T-cell (primary cell): Measurements from ENCODE around the gene SLC39A11. TPM values are rescaled to one million over a fixed set of nuclear protein-coding genes. Genes with fewer than 3 reads are reported as not detected.

Experiments
- ATAC-seq, 4 experiments: fragments of 200-7000 bp in 3 of 4; fragments of 150-1000 bp in 1 of 4; cut with Tn5 transposase; replicated peaks in 1 of 4; 1 replicate in 3 of 4; 2 replicates in 1 of 4; pipeline ENCODE4 v1.10.0; 2021; ENCODE audit warnings: moderate library complexity in 3 of 4, mild to moderate bottlenecking in 2 of 4, moderate number of reproducible peaks in 1 of 4
- CTCF ChIA-PET, 2 donors: fragments of 300-600 bp; sonication (Branson Sonifier 250); formaldehyde crosslinking; loops; one replicate each; lab custom pipeline; 2022; ENCODE audit warnings: antibody characterized with exemption in 2 of 2; lab: Charles Lee
- POLR2A ChIA-PET, 2 donors: fragments of 300-600 bp; sonication (Branson Sonifier 250); formaldehyde crosslinking; loops; one replicate each; lab custom pipeline; 2022; ENCODE audit warnings: antibody characterized with exemption in 2 of 2; lab: Charles Lee
- DNase-seq, 35 experiments: peaks; one replicate each; pipeline versions ENCODE4 v3.0.0 to v3.0.0-alpha.2; 2013 to 2023
- H3K27ac ChIP-seq: one replicate; pipeline ENCODE4 v1.5.1; 2013; ENCODE audit warnings: low read length
- H3K27me3 ChIP-seq, 2 experiments: replicated peaks in 1 of 2; 1 replicate in 1 of 2; 2 replicates in 1 of 2; pipeline versions ENCODE4 v1.6.1 to v1.7.0; 2013; ENCODE audit warnings: low read length in 1 of 2, mixed read lengths in 1 of 2; ENCODE audit not compliant: control insufficient read depth in 2 of 2, insufficient read depth in 2 of 2; ENCODE audit errors: extremely low read depth in 1 of 2
- H3K36me3 ChIP-seq, 2 donors: 1 replicate in 1 of 2; 2 replicates in 1 of 2; pipeline versions ENCODE4 v1.6.1 to v1.7.0; 2013; ENCODE audit warnings: low read length in 1 of 2; ENCODE audit not compliant: control insufficient read depth in 2 of 2, insufficient read depth in 1 of 2; ENCODE audit errors: extremely low read depth in 1 of 2
- H3K4me1 ChIP-seq, 2 experiments: 1 replicate in 1 of 2; 2 replicates in 1 of 2; pipeline versions ENCODE4 v1.6.1 to v1.7.0; 2013; ENCODE audit warnings: low read length in 2 of 2, mixed read lengths in 1 of 2; ENCODE audit not compliant: insufficient read depth in 2 of 2, control insufficient read depth in 1 of 2; ENCODE audit errors: extremely low read depth in 1 of 2
- H3K4me3 ChIP-seq, 2 donors: 1 replicate in 1 of 2; 2 replicates in 1 of 2; pipeline versions ENCODE4 v1.5.1 to v1.7.0; 2013; ENCODE audit warnings: mild to moderate bottlenecking in 2 of 2, low read length in 1 of 2, moderate library complexity in 1 of 2; ENCODE audit not compliant: control insufficient read depth in 1 of 2; ENCODE audit errors: extremely low read depth in 1 of 2
- H3K9me3 ChIP-seq: 2 replicates; pipeline ENCODE4 v1.7.0; 2013
- H3K27ac Mint-ChIP-seq, 2 donors: one replicate each; pipeline ENCODE4 v1.8.0; 2020 to 2021; ENCODE audit warnings: mild to moderate bottlenecking in 2 of 2, mixed read lengths in 2 of 2
- H3K27me3 Mint-ChIP-seq, 2 donors: one replicate each; pipeline ENCODE4 v1.8.0; 2021 to 2022; ENCODE audit warnings: mixed read lengths in 2 of 2
- H3K36me3 Mint-ChIP-seq: one replicate; pipeline ENCODE4 v1.8.0; 2021; ENCODE audit warnings: mixed read lengths
- H3K4me1 Mint-ChIP-seq, 3 donors: one replicate each; pipeline ENCODE4 v1.8.0; 2020 to 2022; ENCODE audit warnings: mixed read lengths in 3 of 3, mild to moderate bottlenecking in 1 of 3
- H3K4me3 Mint-ChIP-seq, 3 donors: one replicate each; pipeline ENCODE4 v1.8.0; 2020 to 2022; ENCODE audit warnings: mild to moderate bottlenecking in 3 of 3, mixed read lengths in 3 of 3, moderate library complexity in 3 of 3
- H3K9me3 Mint-ChIP-seq, 3 donors: one replicate each; pipeline ENCODE4 v1.8.0; 2020 to 2022; ENCODE audit warnings: mixed read lengths in 3 of 3
- WGBS: methylation state at CpG from one replicate; pipeline ENCODE4 v1.1.5; 2013; ENCODE audit warnings: missing lambda C conversion rate; ENCODE audit not compliant: insufficient coverage; 5-methylcytosine and 5-hydroxymethylcytosine counted together
- total RNA-seq, 35 experiments: library from RNA in 6 of 35; stranded (reverse) in 6 of 35; fragments of 120-200 nt in 1 of 35; gene quantifications; one replicate each; pipeline versions ENCODE4 v1.2.1 to v1.2.4 and lab custom pipeline; 2013 to 2026

Gene SLC39A11
- total RNA-seq, 5 donors from 2014 or later (not counting 1 experiment from before 2014, with no cell fraction given) = 18.6 to 27.1 (median 23.4) TPM

- Histone ChIP-seq H3K27me3 (no peaks in the 10 kb centered on the region), H3K36me3 (peaks cover 10 to 14% of the 10 kb centered on the region in 2 donors), H3K4me1 (no peaks in the 10 kb centered on the region), H3K4me3 (no peak overlapping the region), H3K9me3 (no peaks in the 10 kb centered on the region), H3K27ac (no peak overlapping the region)
- no peaks in the 10 kb centered on the region for H3K9me3 Mint-ChIP-seq
- peaks cover 24% of the 10 kb centered on the region for H3K36me3 Mint-ChIP-seq
- ATAC-seq (no peak), DNase-seq (no peak)
- no peak overlapping the region for H3K27ac Mint-ChIP-seq
- 95% methylated on average over 8 of the region's 8 CpGs for WGBS
- H3K4me3 Mint-ChIP-seq = no peak overlapping the region
- POLR2A ChIA-PET = no interaction called here
- H3K4me1 Mint-ChIP-seq = no peaks in the 10 kb centered on the region
- no peaks in the 10 kb centered on the region for H3K27me3 Mint-ChIP-seq
- CTCF ChIA-PET = no interaction called here
Measured at GRCh38 chr17:72735592-72735991, 356.9 kb downstream of the SLC39A11 start.

GRCh38 chr17:72735048-72735447 is 357.4 kb downstream of the SLC39A11 start:
- ATAC-seq (no peak), DNase-seq (no peak)
- H3K36me3 Mint-ChIP-seq = peaks cover 24% of the 10 kb centered on the region
- Histone ChIP-seq H3K4me3 (no peak overlapping the region), H3K27ac (no peak overlapping the region), H3K9me3 (no peaks in the 10 kb centered on the region), H3K36me3 (peaks cover 10 to 14% of the 10 kb centered on the region in 2 donors), H3K4me1 (no peaks in the 10 kb centered on the region), H3K27me3 (no peaks in the 10 kb centered on the region)
- ChIA-PET CTCF (no interaction called here), POLR2A (no interaction called here)
- 98% methylated on average over 5 of the region's 10 CpGs for WGBS
- H3K4me1 Mint-ChIP-seq = no peaks in the 10 kb centered on the region
- no peak overlapping the region for H3K27ac Mint-ChIP-seq
- no peak overlapping the region for H3K4me3 Mint-ChIP-seq
- no peaks in the 10 kb centered on the region for H3K27me3 Mint-ChIP-seq
- H3K9me3 Mint-ChIP-seq = no peaks in the 10 kb centered on the region

GRCh38 chr17:72734613-72735012 is 357.9 kb downstream of the SLC39A11 start:
- H3K27ac Mint-ChIP-seq = no peak overlapping the region
- H3K9me3 ChIP-seq = no peaks in the 10 kb centered on the region
- H3K4me3 ChIP-seq = no peak overlapping the region
- ATAC-seq (no peak), DNase-seq (no peak)
- peaks cover 24% of the 10 kb centered on the region for H3K36me3 Mint-ChIP-seq
- whole genome bisulfite sequencing = 97% methylated on average over 7 of the region's 10 CpGs
- no peaks in the 10 kb centered on the region for H3K9me3 Mint-ChIP-seq
- ChIA-PET POLR2A (no interaction called here), CTCF (no interaction called here)
- no peaks in the 10 kb centered on the region for H3K27me3 ChIP-seq
- no peaks in the 10 kb centered on the region for H3K4me1 ChIP-seq
- H3K27ac ChIP-seq = no peak overlapping the region
- peaks cover 10 to 14% of the 10 kb centered on the region in 2 donors for H3K36me3 ChIP-seq
- H3K4me1 Mint-ChIP-seq = no peaks in the 10 kb centered on the region
- no peaks in the 10 kb centered on the region for H3K27me3 Mint-ChIP-seq
- no peak overlapping the region for H3K4me3 Mint-ChIP-seq

- Histone ChIP-seq H3K27ac (no peak overlapping the region), H3K9me3 (no peaks in the 10 kb centered on the region), H3K27me3 (no peaks in the 10 kb centered on the region), H3K36me3 (peaks cover 10 to 14% of the 10 kb centered on the region in 2 donors), H3K4me1 (no peaks in the 10 kb centered on the region), H3K4me3 (no peak overlapping the region)
- no peaks in the 10 kb centered on the region for H3K9me3 Mint-ChIP-seq
- H3K27me3 Mint-ChIP-seq = no peaks in the 10 kb centered on the region
- ChIA-PET CTCF (no interaction called here), POLR2A (no interaction called here)
- peaks cover 0 to under 1% (median 0%) of the 10 kb centered on the region in 3 donors for H3K4me1 Mint-ChIP-seq
- no peak overlapping the region for H3K4me3 Mint-ChIP-seq
- H3K36me3 Mint-ChIP-seq = peaks cover 24% of the 10 kb centered on the region
- H3K27ac Mint-ChIP-seq = no peak overlapping the region
- WGBS = 76% methylated on average over 2 of the region's 3 CpGs
- DNase-seq = no peak
- no peak for ATAC-seq
Measured at GRCh38 chr17:72733619-72734282, 358.7 kb downstream of the SLC39A11 start.

GRCh38 chr17:72732893-72733618 is 359.4 kb downstream of the SLC39A11 start:
- H3K27ac Mint-ChIP-seq = no peak overlapping the region
- no peaks in the 10 kb centered on the region for H3K9me3 ChIP-seq
- H3K4me3 ChIP-seq = no peak overlapping the region
- WGBS = 80% methylated on average over 2 of the region's 8 CpGs
- H3K9me3 Mint-ChIP-seq = no peaks in the 10 kb centered on the region
- no peak overlapping the region for H3K27ac ChIP-seq
- DNase-seq (no peak), ATAC-seq (no peak)
- H3K36me3 ChIP-seq = peaks cover 10 to 14% of the 10 kb centered on the region in 2 donors
- no peak overlapping the region for H3K4me3 Mint-ChIP-seq
- peaks cover 0 to 2% of the 10 kb centered on the region in 2 experiments for H3K4me1 ChIP-seq
- CTCF ChIA-PET = no interaction called here
- H3K36me3 Mint-ChIP-seq = peaks cover 19% of the 10 kb centered on the region
- POLR2A ChIA-PET = no interaction called here
- peaks cover 2 to 4% (median 2%) of the 10 kb centered on the region in 3 donors for H3K4me1 Mint-ChIP-seq
- H3K27me3 ChIP-seq = no peaks in the 10 kb centered on the region
- H3K27me3 Mint-ChIP-seq = no peaks in the 10 kb centered on the region

- no peak overlapping the region for H3K4me3 Mint-ChIP-seq
- 74% methylated on average over 6 of the region's 7 CpGs for WGBS
- H3K27ac Mint-ChIP-seq = peak overlapping the region in 1 of 2 donors; percentile 46
Measured at GRCh38 chr17:72730077-72730476, 362.4 kb downstream of the SLC39A11 start.

More at GRCh38 chr17:72730077-72730476, 362.4 kb downstream of the SLC39A11 start:
- ATAC-seq = no peak
- Histone ChIP-seq H3K27me3 (no peaks in the 10 kb centered on the region), H3K4me1 (peaks cover 9 to 29% of the 10 kb centered on the region in 2 experiments), H3K27ac (no peak overlapping the region), H3K9me3 (no peaks in the 10 kb centered on the region), H3K36me3 (peaks cover 2 to 5% of the 10 kb centered on the region in 2 donors), H3K4me3 (no peak overlapping the region)
- POLR2A ChIA-PET = no interaction called here
- CTCF ChIA-PET = no interaction called here
- peaks cover 2% of the 10 kb centered on the region for H3K36me3 Mint-ChIP-seq
- no peaks in the 10 kb centered on the region for H3K9me3 Mint-ChIP-seq
- H3K4me1 Mint-ChIP-seq = peaks cover 30% of the 10 kb centered on the region in 3 donors
- no peaks in the 10 kb centered on the region for H3K27me3 Mint-ChIP-seq
- DNase-seq = no peak
